KG1 (cell line): ENCODE results near the gene ZNG1F.
"Not testable (repeated sequence)": the region's sequence is repeated elsewhere in the genome, so short reads cannot be mapped to it uniquely, and the experiment has no call there.

Experiments
- DNase-seq: peaks from one replicate; lab custom pipeline; 2025; lab: John Stamatoyannopoulos, UW

ZNG1F gene

DNA sequence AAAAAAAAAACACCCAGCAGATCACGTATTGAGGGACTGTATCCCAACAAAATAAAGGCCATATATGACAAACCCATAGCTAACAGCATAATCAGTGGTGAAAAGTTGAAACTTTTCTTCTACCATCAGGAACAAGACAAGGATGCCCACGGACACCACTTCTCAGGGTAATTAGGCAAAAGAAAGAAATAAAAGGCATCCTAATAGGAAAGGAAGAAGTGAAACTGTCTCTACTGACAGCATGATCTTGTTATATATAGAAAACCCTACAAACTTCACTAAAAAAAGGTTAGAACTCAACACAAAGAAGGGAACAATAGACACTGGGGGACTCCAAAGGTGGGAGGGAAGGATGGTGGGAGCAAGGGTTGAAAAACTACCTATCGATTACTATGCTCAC is 102.9 kb downstream of the ZNG1F start:
- not testable (repeated sequence) for DNase-seq

- DNase-seq: not testable (repeated sequence)
Measured at GRCh38 chr9:41082358-41082757, 106.8 kb downstream of the ZNG1F start.
